ENCODE results near the gene IFT81.
"Not testable (repeated sequence)": the region's sequence is repeated elsewhere in the genome, so short reads cannot be mapped to it uniquely, and the experiment has no call there.

Gene IFT81

DNA sequence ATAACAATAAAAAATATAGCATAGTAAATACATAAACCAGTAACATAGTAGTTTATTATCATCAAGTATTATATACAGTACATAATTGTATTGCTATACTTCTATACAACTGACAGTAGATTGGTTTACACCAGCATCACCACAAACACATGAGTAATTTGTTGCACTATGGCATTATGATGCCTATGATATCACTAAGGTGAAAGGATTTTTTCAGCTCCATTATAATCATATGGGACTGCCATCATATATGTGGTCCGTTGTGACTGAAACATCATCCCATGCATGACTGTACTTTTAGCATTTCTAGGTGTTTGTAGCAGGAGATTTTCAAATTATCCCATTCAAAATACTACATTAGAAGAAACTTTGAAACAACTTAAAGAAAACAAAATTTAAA is 77.8 kb downstream of the IFT81 start:
- in situ Hi-C loops (cut with HindIII; ENCODE audit: low sequenced_read_pairs), result no loop called here

DNA sequence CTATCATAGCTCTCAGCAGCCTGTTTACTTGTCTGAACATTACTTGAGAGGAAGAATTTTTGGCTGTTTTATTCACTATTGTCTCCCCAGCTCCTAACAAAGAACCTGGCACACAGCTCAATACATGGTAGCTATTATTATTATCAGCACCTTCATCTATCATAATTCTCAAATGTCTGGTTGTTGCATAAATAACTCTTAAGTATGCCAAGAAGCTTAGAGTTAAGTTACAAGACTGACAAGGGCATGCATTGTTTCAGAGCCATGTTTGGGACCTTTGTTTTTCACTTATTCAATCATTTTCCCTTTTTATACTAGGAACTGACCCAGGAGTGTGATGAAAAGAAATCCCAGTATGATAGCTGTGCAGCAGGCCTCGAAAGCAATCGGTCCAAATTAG is 79.4 kb downstream of the IFT81 start:
- in situ Hi-C loops (cut with HindIII; ENCODE audit: low sequenced_read_pairs), result no loop called here

DNA sequence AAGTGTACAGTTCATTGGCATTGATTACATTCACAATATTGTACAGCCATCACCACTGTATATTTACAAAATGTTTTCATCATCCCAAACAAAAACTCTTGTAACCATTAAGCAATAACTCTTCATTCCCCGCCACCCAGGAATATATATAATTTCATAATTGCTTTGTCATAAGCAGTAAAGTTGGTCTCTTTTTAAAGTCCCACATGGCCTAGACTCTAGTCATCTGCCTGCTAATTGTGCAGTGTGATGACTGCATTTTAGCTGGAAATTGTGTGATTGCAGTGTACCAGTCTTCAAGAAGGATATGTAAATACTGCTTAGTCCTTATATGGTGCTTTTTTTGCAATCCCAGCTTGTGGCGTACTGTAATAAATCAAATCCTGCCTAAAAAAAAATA is 81.8 kb downstream of the IFT81 start:
- in situ Hi-C loops (cut with HindIII; ENCODE audit: low sequenced_read_pairs), result no loop called here

DNA sequence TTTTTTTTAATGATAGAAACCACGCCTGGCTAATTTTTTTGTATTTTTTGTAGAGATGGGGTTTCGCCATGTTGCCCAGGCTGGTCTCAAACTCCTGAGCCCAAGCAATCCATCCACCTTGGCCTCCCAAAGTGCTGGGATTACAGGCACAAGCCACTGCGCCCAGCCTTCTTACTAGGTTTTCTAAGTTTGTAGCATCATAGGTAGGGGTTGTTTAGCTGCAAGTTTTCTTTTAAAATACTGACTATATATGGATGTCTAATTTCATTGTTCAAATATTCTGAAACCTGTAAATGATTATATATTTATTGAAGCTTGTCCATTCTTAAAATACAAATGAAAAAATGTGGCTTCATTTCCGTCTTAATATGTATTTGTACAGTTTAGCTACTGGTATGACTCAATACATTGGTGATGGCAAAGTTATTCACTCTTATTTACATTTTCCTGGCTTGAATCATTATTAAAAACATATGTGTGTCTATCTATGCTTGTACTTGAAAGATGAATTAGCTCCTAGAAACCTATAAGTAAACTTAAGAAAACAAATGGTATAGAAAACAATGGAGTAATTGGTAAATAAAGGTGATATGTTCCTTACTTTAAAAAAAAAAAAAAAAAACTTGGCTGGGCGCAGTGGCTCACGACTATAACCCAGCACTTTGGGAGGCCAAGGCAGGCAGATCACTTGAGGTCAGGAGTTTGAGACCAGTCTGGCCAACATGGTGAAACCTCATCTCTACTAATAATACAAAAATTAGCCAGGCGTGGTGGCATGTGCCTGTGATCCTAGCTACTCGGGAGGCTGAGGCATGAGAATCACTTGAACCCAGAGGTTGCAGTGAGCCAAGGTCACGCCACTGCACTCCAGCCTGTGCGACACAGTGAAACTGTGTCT is 87.7 kb downstream of the IFT81 start:
- in situ Hi-C loops (cut with HindIII; ENCODE audit: low sequenced_read_pairs), result not testable (repeated sequence)

DNA sequence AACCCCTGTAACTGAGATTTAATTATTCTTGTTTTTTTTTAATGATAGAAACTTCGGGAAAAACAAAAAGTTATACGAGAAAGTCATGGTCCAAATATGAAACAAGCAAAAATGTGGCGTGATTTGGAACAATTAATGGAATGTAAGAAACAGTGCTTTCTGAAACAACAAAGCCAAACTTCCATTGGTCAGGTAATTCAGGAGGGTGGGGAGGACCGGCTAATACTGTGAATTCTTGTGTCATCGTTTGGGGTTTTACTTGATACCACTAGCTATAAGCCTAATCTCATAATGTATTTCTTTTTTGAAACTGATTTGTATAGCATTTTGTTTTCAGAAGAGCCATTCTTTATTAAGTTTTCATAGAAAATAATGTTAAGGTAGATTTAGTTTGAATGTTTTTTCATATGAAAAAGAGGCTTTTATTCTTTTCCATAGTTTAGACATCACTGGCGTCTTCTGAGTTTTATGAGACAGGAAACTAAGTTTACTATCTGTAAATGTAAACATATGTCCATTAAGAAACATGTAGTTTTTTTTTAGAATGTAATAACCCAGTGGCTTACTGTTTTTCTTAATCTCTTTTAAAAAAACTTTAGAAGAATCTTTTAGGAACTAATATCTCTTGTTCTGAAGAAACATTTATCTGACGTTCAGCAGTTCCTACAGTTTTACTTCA is 94.0 kb downstream of the IFT81 start:
- in situ Hi-C loops (cut with HindIII; ENCODE audit: low sequenced_read_pairs), result no loop called here

DNA sequence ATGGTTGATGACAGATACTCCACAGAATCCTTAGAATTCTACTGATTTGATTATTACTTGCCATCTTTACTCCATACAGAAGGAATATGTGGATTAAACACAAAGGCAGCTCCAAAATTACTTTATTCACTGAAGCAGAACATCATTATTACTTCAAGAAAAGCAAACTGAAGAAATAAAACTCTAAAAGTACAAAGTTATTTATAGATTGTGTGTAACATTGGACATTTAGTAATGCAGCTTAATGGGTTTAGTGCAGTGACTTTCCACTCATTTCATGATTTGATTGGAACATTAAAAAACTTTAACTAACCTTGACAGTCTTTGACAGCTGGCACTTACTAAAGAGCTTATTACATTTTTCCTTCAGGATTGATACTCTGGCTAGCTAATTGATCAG is 97.9 kb downstream of the IFT81 start:
- in situ Hi-C loops (cut with HindIII; ENCODE audit: low sequenced_read_pairs), result no loop called here

DNA sequence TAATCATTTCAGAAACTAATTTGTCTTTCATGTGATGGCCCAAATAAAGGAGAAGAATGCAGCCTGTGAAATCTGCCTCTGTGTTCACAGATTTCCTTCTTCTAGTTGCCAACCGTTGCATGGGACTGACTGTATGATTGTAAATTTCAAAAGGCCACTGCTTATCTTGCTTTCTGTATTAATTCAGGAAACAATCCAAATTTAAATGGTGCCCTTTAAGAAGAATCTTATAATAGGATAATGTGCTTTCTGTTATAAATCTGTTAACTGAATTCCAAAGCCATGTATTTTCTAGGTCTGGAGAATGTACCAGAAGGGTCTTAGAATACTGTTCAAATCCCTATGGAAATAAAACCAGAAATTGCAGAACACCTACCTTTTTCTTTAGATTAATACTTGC is 98.3 kb downstream of the IFT81 start:
- in situ Hi-C loops (cut with HindIII; ENCODE audit: low sequenced_read_pairs), result no loop called here

GRCh38 chr12:110223777-110224378 is 99.7 kb downstream of the IFT81 start:
- in situ Hi-C loops (cut with HindIII; ENCODE audit: low sequenced_read_pairs), result no loop called here

DNA sequence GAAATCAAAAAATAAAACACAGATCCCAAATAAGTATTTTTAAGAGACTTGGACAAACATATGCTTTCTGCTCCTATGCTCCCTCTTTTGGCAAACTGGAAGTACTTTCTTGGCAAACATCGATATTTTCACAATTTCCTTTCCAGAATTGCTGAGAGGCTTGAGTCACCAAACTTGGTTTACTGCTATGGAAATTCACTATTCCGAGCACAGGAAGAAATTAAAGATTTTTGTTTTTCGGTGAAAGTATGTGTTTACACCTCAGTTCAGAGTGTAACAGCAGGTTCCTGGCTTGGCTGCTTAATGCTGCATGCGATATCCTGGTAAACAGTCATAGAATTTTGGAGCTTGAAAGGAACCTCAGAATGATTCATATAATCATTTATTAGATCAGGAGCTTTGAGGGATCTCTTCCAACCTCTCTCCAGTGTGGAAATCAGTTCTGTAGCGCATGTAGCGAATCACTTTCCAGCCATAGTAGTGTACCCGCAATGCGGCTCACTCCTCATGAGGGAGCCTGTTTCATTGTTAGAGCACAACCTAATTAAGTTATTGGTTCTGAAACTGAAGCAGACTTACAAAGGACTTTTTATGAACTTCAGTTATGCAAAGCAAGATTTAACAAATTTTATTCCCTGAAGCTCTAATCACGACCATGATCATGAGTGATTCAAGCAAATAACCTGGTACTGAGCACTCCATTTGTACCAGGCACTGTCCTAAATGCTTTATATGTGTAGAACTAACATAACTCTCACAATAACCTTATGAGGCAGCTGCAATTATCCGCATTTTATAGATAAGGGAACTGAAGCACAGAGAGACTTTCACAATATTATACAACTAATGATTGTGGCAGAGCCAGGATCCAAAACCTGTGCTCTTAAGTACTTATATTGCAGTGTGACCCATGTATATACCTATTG is 100.5 kb downstream of the IFT81 start:
- in situ Hi-C loops (cut with HindIII; ENCODE audit: low sequenced_read_pairs), result no loop called here

DNA sequence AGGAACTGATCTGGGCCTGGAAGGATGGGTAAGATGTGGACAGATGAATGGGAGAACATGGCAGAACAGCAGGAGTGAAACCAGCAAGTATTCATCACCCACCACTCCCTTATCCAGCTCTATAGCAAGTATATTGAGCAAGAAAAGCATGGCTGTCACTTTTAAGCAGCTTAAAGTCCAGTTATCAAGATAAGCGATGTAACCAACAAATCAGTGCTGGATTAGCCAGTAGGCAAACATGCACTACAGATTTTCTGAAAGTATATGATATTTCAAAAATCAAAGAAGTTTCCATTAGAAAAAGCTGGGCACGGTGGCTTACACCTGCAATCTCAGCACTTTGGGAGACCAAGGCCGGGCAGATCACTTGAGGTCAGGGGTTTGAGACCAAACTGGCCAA is 103.0 kb downstream of the IFT81 start:
- in situ Hi-C loops (cut with HindIII; ENCODE audit: low sequenced_read_pairs), result no loop called here

DNA sequence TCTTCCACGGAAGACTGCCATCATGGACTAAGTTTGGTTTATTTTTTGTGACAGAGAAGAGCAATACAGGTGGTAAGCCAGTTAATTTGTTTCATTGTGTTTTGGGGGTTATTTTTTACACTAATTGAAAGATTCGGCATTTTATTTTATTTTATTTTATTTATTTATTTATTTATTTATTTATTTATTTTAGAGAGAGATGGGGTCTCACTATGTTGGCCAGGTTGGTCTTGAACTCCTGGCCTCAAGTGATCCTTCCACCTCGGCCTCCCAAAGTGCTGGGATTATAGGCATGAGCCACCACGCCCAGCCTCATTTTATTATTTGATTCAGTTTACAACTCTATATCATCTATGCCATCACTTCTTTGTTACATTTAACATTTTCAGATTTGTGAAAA is 104.2 kb downstream of the IFT81 start:
- in situ Hi-C loops (cut with HindIII; ENCODE audit: low sequenced_read_pairs), result not testable (repeated sequence)

DNA sequence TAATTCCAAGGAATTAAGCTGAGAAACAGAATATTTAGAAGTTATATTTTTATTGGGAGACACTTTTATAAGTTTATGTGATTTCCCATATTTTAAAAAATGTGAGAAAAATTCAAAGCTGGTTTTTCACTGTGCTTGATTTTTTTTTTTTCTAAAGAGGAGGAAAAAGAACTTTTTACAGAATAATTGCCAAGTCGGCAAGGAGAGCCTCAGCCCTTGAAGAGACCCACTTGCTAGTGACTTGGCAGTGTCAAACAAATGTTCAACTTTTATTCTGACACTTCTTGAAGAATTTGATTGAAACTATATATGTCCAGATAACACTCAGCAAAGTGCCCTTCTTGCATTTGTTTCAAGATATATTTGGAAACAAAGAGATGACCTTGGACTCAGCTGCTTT is 104.6 kb downstream of the IFT81 start:
- in situ Hi-C loops (cut with HindIII; ENCODE audit: low sequenced_read_pairs), result no loop called here

DNA sequence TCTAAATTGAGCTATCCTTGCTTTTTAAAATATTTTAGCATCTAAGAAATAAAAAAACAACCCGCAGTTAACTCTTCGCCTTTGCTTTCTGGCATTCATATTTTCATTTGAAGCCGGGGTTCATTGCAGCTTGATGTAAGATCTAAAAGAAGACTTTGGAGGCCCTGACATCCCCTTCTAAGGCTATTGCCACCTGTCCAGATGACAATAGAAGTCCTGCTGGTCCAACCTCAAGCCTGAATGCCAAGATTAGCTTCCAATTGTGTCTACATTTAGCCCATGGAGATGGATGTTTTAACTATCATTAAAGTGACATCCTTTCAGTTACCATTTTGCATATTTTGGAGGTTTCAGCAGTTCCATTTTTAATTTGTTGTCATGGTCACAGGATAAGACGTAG is 105.3 kb downstream of the IFT81 start:
- in situ Hi-C loops (cut with HindIII; ENCODE audit: low sequenced_read_pairs), result no loop called here

DNA sequence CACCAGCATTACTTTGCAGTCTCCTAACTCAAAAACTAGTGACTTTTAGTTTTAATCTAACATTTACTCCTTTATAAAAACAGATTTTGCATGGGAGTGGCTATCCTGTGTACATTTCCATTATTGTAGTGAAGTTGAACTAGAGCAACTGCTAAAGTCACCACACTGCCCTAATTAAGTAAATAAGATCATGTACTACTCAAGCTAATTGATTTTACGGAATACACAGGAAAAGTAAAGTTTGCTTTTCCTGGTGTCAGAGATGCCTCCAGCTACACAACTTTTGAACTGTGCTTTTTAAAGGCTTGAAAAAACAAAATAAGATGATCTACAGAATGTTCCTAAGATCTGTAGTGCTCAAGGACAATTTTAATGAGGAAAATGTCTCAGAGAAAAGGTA is 106.5 kb downstream of the IFT81 start:
- in situ Hi-C loops (cut with HindIII; ENCODE audit: low sequenced_read_pairs), result no loop called here

GRCh38 chr12:110233212-110233903 is 109.2 kb downstream of the IFT81 start:
- in situ Hi-C loops (cut with HindIII; ENCODE audit: low sequenced_read_pairs), result no loop called here

GRCh38 chr12:110234331-110234751 is 110.2 kb downstream of the IFT81 start:
- in situ Hi-C loops (cut with HindIII; ENCODE audit: low sequenced_read_pairs), result no loop called here

DNA sequence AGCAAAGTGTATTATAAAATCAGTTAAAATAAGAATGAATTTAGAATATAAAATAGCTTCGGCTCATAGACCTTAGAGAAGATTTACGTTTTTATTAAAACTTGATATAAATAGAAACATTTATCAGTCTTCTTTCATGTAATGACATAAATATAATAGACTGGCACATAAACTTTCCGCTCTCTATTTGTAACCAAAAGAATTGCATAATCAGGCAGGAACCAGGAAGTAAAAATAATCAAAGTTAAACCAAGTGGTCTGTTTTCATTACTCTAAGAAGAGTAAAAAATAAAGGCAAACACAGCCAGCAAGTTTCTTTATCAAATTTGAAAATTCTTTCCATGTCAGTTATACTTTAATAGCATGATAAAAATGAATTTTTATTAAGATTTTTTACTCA is 110.6 kb downstream of the IFT81 start:
- in situ Hi-C loops (cut with HindIII; ENCODE audit: low sequenced_read_pairs), result no loop called here

DNA sequence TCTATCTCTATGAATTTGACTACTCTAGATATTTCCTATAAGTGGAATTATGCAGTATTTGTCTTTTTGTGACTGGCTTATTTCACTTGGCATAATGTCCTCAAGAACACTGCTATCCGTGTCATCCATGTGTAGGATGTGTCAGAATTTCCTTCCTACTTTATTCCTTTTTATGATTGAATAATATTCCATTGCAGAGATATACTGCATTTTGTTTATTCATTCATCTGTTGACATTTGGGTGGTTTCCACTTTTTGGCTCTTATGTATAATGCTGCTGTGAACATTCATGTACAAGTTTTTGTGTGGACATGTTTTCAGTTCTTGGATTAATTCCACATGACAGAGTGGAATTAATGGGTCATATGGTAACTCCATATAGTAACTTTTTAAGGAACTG is 111.2 kb downstream of the IFT81 start:
- in situ Hi-C loops (cut with HindIII; ENCODE audit: low sequenced_read_pairs), result no loop called here

- in situ Hi-C loops (cut with HindIII; ENCODE audit: low sequenced_read_pairs), result no loop called here
Measured at GRCh38 chr12:110243227-110243626, 119.1 kb downstream of the IFT81 start.

GRCh38 chr12:110244372-110244771 is 120.2 kb downstream of the IFT81 start:
- in situ Hi-C loops (cut with HindIII; ENCODE audit: low sequenced_read_pairs), result no loop called here

Measured in DLD1 (cell line).